ENCODE measurements around the gene PDE6H.

PDE6H gene

GRCh38 chr12:15001733-15002382 lies 29.0 kb downstream of the PDE6H start:
- no peak for TF ChIP-seq CTCF (IDR thresholded peaks at IDR 0.05; ENCODE audit: low read depth, low read length, missing control alignments)
- DNase-seq (ENCODE audit: extremely low read depth, low read depth): no peak
- no peak overlapping the region for H3K4me3 ChIP-seq (replicated peaks; ENCODE audit: low read depth, low read length)

GRCh38 chr12:15004421-15004820 lies 31.6 kb downstream of the PDE6H start:
- DNase-seq (ENCODE audit: extremely low read depth, low read depth): no peak
- no peak overlapping the region for H3K4me3 ChIP-seq (replicated peaks; ENCODE audit: low read depth, low read length)
- no peak for TF ChIP-seq CTCF (IDR thresholded peaks at IDR 0.05; ENCODE audit: low read depth, low read length, missing control alignments)

- no peak for DNase-seq (ENCODE audit: extremely low read depth, low read depth)
These were observed 32.2 kb downstream of the PDE6H start for GRCh38 chr12:15005064-15005463.

GRCh38 chr12:15007551-15007950 lies 34.7 kb downstream of the PDE6H start:
- H3K4me3 ChIP-seq (replicated peaks; ENCODE audit: low read depth, low read length): no peak overlapping the region
- DNase-seq (ENCODE audit: extremely low read depth, low read depth): no peak
- TF ChIP-seq CTCF (IDR thresholded peaks at IDR 0.05; ENCODE audit: low read depth, low read length, missing control alignments): no peak

More at GRCh38 chr12:15005064-15005463, 32.2 kb downstream of the PDE6H start:
- no peak for TF ChIP-seq CTCF (IDR thresholded peaks at IDR 0.05; ENCODE audit: low read depth, low read length, missing control alignments)
- no peak overlapping the region for H3K4me3 ChIP-seq (replicated peaks; ENCODE audit: low read depth, low read length)

GRCh38 chr12:15011162-15011561 lies 38.3 kb downstream of the PDE6H start:
- no peak for DNase-seq (ENCODE audit: extremely low read depth, low read depth)
- no peak for TF ChIP-seq CTCF (IDR thresholded peaks at IDR 0.05; ENCODE audit: low read depth, low read length, missing control alignments)
- H3K4me3 ChIP-seq (replicated peaks; ENCODE audit: low read depth, low read length): no peak overlapping the region

GRCh38 chr12:15013634-15014179 lies 40.9 kb downstream of the PDE6H start:
- DNase-seq (ENCODE audit: extremely low read depth, low read depth): no peak
- TF ChIP-seq CTCF (IDR thresholded peaks at IDR 0.05; ENCODE audit: low read depth, low read length, missing control alignments): no peak
- H3K4me3 ChIP-seq (replicated peaks; ENCODE audit: low read depth, low read length): no peak overlapping the region
